Sigmoid colon (tissue), 4 donors: ENCODE data around the gene XIRP2.

Source experiments
- EP300 ChIP-seq, 4 donors: sonication (generic); formaldehyde crosslinking; IDR thresholded peaks; one replicate each; pipeline ENCODE4 v1.6.1; 2017; ENCODE audit warnings: antibody characterized with exemption in 4 of 4
- POLR2A ChIP-seq, 2 donors: fragments of 450-650 bp; IDR thresholded peaks; one replicate each; pipeline ENCODE4 v1.6.1; 2016; ENCODE audit warnings: antibody characterized with exemption in 2 of 2, mild to moderate bottlenecking in 2 of 2, moderate library complexity in 2 of 2
- POLR2AphosphoS5 ChIP-seq, 4 donors: sonication (generic); formaldehyde crosslinking; IDR thresholded peaks; one replicate each; pipeline ENCODE4 v1.6.1; 2017; ENCODE audit warnings: antibody characterized with exemption in 4 of 4
- TF ChIP-seq, protein P1 (sequence below), 4 experiments: fragments of 450-650 bp in 3 of 4; fragments of 200-600 bp in 1 of 4; IDR thresholded peaks; one replicate each; pipeline ENCODE4 v1.5.1; 2016 to 2019; ENCODE audit warnings: antibody characterized with exemption in 4 of 4, mild to moderate bottlenecking in 3 of 4, moderate library complexity in 2 of 4

GRCh38 chr2:167122389-167122788, 234.1 kb downstream of the XIRP2 start:
- TF ChIP-seq, protein P1, sequence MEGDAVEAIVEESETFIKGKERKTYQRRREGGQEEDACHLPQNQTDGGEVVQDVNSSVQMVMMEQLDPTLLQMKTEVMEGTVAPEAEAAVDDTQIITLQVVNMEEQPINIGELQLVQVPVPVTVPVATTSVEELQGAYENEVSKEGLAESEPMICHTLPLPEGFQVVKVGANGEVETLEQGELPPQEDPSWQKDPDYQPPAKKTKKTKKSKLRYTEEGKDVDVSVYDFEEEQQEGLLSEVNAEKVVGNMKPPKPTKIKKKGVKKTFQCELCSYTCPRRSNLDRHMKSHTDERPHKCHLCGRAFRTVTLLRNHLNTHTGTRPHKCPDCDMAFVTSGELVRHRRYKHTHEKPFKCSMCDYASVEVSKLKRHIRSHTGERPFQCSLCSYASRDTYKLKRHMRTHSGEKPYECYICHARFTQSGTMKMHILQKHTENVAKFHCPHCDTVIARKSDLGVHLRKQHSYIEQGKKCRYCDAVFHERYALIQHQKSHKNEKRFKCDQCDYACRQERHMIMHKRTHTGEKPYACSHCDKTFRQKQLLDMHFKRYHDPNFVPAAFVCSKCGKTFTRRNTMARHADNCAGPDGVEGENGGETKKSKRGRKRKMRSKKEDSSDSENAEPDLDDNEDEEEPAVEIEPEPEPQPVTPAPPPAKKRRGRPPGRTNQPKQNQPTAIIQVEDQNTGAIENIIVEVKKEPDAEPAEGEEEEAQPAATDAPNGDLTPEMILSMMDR (IDR thresholded peaks at IDR 0.05), result no peak
- TF ChIP-seq POLR2A (IDR thresholded peaks at IDR 0.05) (no peak), POLR2AphosphoS5 (IDR thresholded peaks at IDR 0.05) (no peak), EP300 (IDR thresholded peaks at IDR 0.05) (no peak)
